Left lung (tissue), 10 donors: ENCODE results near the gene GRK1. TPM values are rescaled to one million over a fixed set of nuclear protein-coding genes. Genes with fewer than 3 reads are reported as not detected.

Source experiments
- ATAC-seq: fragments of 200-7000 bp; cut with Tn5 transposase; one replicate; pipeline ENCODE4 v1.9.1; 2020; ENCODE audit warnings: moderate library complexity
- DNase-seq, 4 donors: peaks; one replicate each; pipeline ENCODE4 v3.0.0-alpha.2; 2013 to 2020
- H3K27ac ChIP-seq, 2 donors: fragments of 200-600 bp; sonication (generic) in 1 of 2; one replicate each; pipeline versions ENCODE4 v1.5.0 to v1.8.0; 2020 to 2021
- H3K27me3 ChIP-seq, 2 donors: fragments of 200-600 bp; sonication (generic) in 1 of 2; one replicate each; pipeline versions ENCODE4 v1.5.0 to v1.8.0; 2020 to 2021
- H3K36me3 ChIP-seq, 2 donors: fragments of 200-600 bp; sonication (generic) in 1 of 2; one replicate each; pipeline versions ENCODE4 v1.5.0 to v1.8.0; 2020 to 2021
- H3K4me1 ChIP-seq, 2 donors: fragments of 200-600 bp; one replicate each; pipeline ENCODE4 v1.8.0; 2021
- H3K4me3 ChIP-seq, 2 donors: fragments of 200-600 bp; sonication (generic) in 1 of 2; one replicate each; pipeline versions ENCODE4 v1.5.0 to v1.8.0; 2020 to 2021; ENCODE audit warnings: mild to moderate bottlenecking in 1 of 2
- H3K9me3 ChIP-seq, 2 donors: fragments of 200-600 bp; sonication (generic) in 1 of 2; one replicate each; pipeline versions ENCODE4 v1.5.0 to v1.8.0; 2020 to 2021
- CTCF ChIP-seq, 2 donors: fragments of 200-600 bp; sonication (generic) in 1 of 2; IDR thresholded peaks; one replicate each; pipeline versions ENCODE4 v1.5.0 to v1.8.0; 2021; ENCODE audit warnings: antibody characterized with exemption in 2 of 2
- intact Hi-C, 2 donors: fragments of 100-400 bp; cut with DNase I; formaldehyde crosslinking; loops; one replicate each; pipeline versions ENCODE4 v1.11.2 to v1.14.2; 2022
- polyA plus RNA-seq, 6 donors: library from polyadenylated mRNA; unstranded; fragments of 120-200 nt; gene quantifications; one replicate each; pipeline ENCODE4 v1.2.1, GENCODE V29; 2013; ENCODE audit not compliant: insufficient read length in 6 of 6
- total RNA-seq, 2 donors: library from RNA; stranded (reverse); fragmentation: NEBNext Ultra II Directional; extraction: Animal tissue kit (Norgen Biotek cat#: 25700); gene quantifications; one replicate each; pipeline ENCODE4 v1.2.1, GENCODE V29; 2021
- donor health status: DM: no; HTN: yes; CAD: no.
- donor health status: DM: no; HTN: no; CAD: no.

Gene GRK1
- total and polyA plus RNA-seq, 8 donors: 0.21 to 3.1 (median 1.2) TPM; not detected in 1

- H3K9me3 ChIP-seq: no peaks in the 10 kb centered on the region
- peaks cover 0 to 22% of the 10 kb centered on the region in 2 donors for H3K27me3 ChIP-seq
- intact Hi-C loops: no loop called here
- ATAC-seq (no peak), DNase-seq (no peak)
- no peak overlapping the region for H3K4me3 ChIP-seq
- H3K27ac ChIP-seq: no peak overlapping the region
- TF ChIP-seq CTCF (IDR thresholded peaks at IDR 0.05): no peak
- H3K4me1 ChIP-seq: peaks cover 0 to 11% of the 10 kb centered on the region in 2 donors
- H3K36me3 ChIP-seq: no peaks in the 10 kb centered on the region
Measured at GRCh38 chr13:113734826-113735125, 67.8 kb downstream of the GRK1 start.

GRCh38 chr13:113735194-113735593 lies 68.2 kb downstream of the GRK1 start:
- peak in 1 of 4 donors; percentile 59 for DNase-seq

GRCh38 chr13:113735750-113736149 lies 68.7 kb downstream of the GRK1 start:
- intact Hi-C loops: no loop called here
- Histone ChIP-seq H3K4me3 (no peak overlapping the region), H3K27ac (no peak overlapping the region), H3K9me3 (no peaks in the 10 kb centered on the region), H3K27me3 (peaks cover 0 to 24% of the 10 kb centered on the region in 2 donors), H3K36me3 (no peaks in the 10 kb centered on the region), H3K4me1 (peaks cover 0 to 11% of the 10 kb centered on the region in 2 donors)
- DNase-seq: peak in 1 of 4 donors; percentile 68
- no peak for ATAC-seq
- TF ChIP-seq CTCF (IDR thresholded peaks at IDR 0.05): no peak

More at GRCh38 chr13:113735194-113735593, 68.2 kb downstream of the GRK1 start:
- Histone ChIP-seq H3K4me3 (no peak overlapping the region), H3K36me3 (no peaks in the 10 kb centered on the region), H3K9me3 (no peaks in the 10 kb centered on the region), H3K27ac (no peak overlapping the region), H3K27me3 (peaks cover 0 to 24% of the 10 kb centered on the region in 2 donors), H3K4me1 (peaks cover 0 to 11% of the 10 kb centered on the region in 2 donors)
- intact Hi-C loops: no loop called here
- TF ChIP-seq CTCF (IDR thresholded peaks at IDR 0.05): no peak
- ATAC-seq: no peak

GRCh38 chr13:113736258-113736731 lies 69.3 kb downstream of the GRK1 start:
- no peak overlapping the region for H3K27ac ChIP-seq
- H3K9me3 ChIP-seq: no peaks in the 10 kb centered on the region
- ATAC-seq (no peak), DNase-seq (peak in 1 of 4 donors; percentile 41)
- TF ChIP-seq CTCF (IDR thresholded peaks at IDR 0.05): no peak
- intact Hi-C loops: no loop called here
- H3K4me1 ChIP-seq: peaks cover 0 to 13% of the 10 kb centered on the region in 2 donors
- H3K36me3 ChIP-seq: no peaks in the 10 kb centered on the region
- H3K27me3 ChIP-seq: peaks cover 0 to 29% of the 10 kb centered on the region in 2 donors
- H3K4me3 ChIP-seq: no peak overlapping the region

GRCh38 chr13:113737803-113738202 lies 70.8 kb downstream of the GRK1 start:
- Histone ChIP-seq H3K4me3 (no peak overlapping the region), H3K27ac (no peak overlapping the region), H3K36me3 (no peaks in the 10 kb centered on the region), H3K9me3 (no peaks in the 10 kb centered on the region), H3K27me3 (peaks cover 0 to 42% of the 10 kb centered on the region in 2 donors), H3K4me1 (peaks cover 0 to 28% of the 10 kb centered on the region in 2 donors)
- no peak for ATAC-seq
- no peak for TF ChIP-seq CTCF (IDR thresholded peaks at IDR 0.05)
- intact Hi-C loops: no loop called here
- DNase-seq: no peak
